Neural cell (in vitro differentiated cells): ENCODE measurements around the gene TNFRSF6B. TPM values are rescaled to one million over a fixed set of nuclear protein-coding genes. Genes with fewer than 3 reads are reported as not detected.

Experiments used
- H2AFZ ChIP-seq: fragments of 200-600, 300-800 bp; sonication (generic), shearing (Covaris generic); 2 replicates; pipeline ENCODE4 v1.6.0; 2014; ENCODE audit warnings: low read depth, mild to moderate bottlenecking, antibody characterized with exemption, low read length, moderate library complexity
- H3F3A ChIP-seq: fragments of 200-600 bp; shearing (Covaris generic); 2 replicates; pipeline ENCODE4 v1.6.1; 2016; ENCODE audit warnings: mild to moderate bottlenecking, moderate library complexity, mixed read lengths, antibody characterized with exemption, low read length; ENCODE audit not compliant: insufficient read depth, poor library complexity, severe bottlenecking
- H3K27ac ChIP-seq: fragments of 200-600, 300-800 bp; sonication (generic), shearing (Covaris generic); 2 replicates; pipeline ENCODE4 v1.5.1; 2014; ENCODE audit warnings: mild to moderate bottlenecking, low read length, moderate library complexity
- H3K27me3 ChIP-seq: fragments of 300-800, 200-600 bp; sonication (generic), shearing (Covaris generic); 2 replicates; pipeline ENCODE4 v1.6.0; 2014; ENCODE audit warnings: mild to moderate bottlenecking, low read depth, low read length, moderate library complexity; ENCODE audit not compliant: insufficient read depth
- H3K36me3 ChIP-seq: fragments of 300-800, 200-600 bp; sonication (generic), shearing (Covaris generic); 2 replicates; pipeline ENCODE4 v1.5.1; 2014; ENCODE audit warnings: mild to moderate bottlenecking, antibody characterized with exemption, low read length, moderate library complexity; ENCODE audit not compliant: insufficient read depth
- H3K4me2 ChIP-seq: fragments of 300-800, 200-600 bp; sonication (generic), shearing (Covaris generic); 2 replicates; pipeline ENCODE4 v1.6.0; 2014; ENCODE audit warnings: mild to moderate bottlenecking, low read length
- H3K4me3 ChIP-seq: fragments of 300-800, 200-600 bp; sonication (generic), shearing (Covaris generic); 2 replicates; pipeline ENCODE4 v1.5.1; 2014; ENCODE audit warnings: mild to moderate bottlenecking, low read length, moderate library complexity
- H3K79me2 ChIP-seq: fragments of 200-600 bp; shearing (Covaris generic); replicated peaks from 2 replicates; pipeline ENCODE4 v1.6.0; 2014; ENCODE audit warnings: mild to moderate bottlenecking, low read length, moderate library complexity; ENCODE audit not compliant: insufficient read depth
- H3K9ac ChIP-seq: fragments of 300-800, 200-600 bp; sonication (generic), shearing (Covaris generic); 2 replicates; pipeline ENCODE4 v1.6.1; 2016; ENCODE audit warnings: mild to moderate bottlenecking, low read length, mixed read lengths
- H3K9me2 ChIP-seq: fragments of 200-600 bp; shearing (Covaris generic); 2 replicates; pipeline ENCODE4 v1.6.1; 2016; ENCODE audit warnings: mild to moderate bottlenecking, low read length, mixed read lengths; ENCODE audit not compliant: insufficient read depth
- H3K9me3 ChIP-seq: fragments of 200-600, 300-800 bp; sonication (generic), shearing (Covaris generic); 2 replicates; pipeline ENCODE4 v1.6.1; 2016; ENCODE audit warnings: mild to moderate bottlenecking, mixed run types, low read length, moderate library complexity, mixed read lengths
- H4K20me1 ChIP-seq: fragments of 200-600 bp; shearing (Covaris generic); 2 replicates; pipeline ENCODE4 v1.6.1; 2016; ENCODE audit warnings: mild to moderate bottlenecking, mixed run types; ENCODE audit not compliant: insufficient read depth
- CTCF ChIP-seq: fragments of 450-650 bp; IDR thresholded peaks from 2 replicates; pipeline ENCODE4 v1.5.1; 2014; ENCODE audit warnings: antibody characterized with exemption, mild to moderate bottlenecking, moderate library complexity; ENCODE audit not compliant: poor library complexity, severe bottlenecking
- EP300 ChIP-seq: fragments of 450-650 bp; conservative IDR thresholded peaks from 2 replicates; pipeline ENCODE4 v1.6.1; 2014; ENCODE audit warnings: antibody characterized with exemption, mild to moderate bottlenecking, moderate library complexity; ENCODE audit not compliant: poor library complexity, severe bottlenecking
- EZH2 ChIP-seq: fragments of 200-600, 300-800 bp; shearing (Covaris generic), sonication (generic); IDR thresholded peaks from 2 replicates; pipeline ENCODE4 v1.6.1; 2014; ENCODE audit warnings: antibody characterized with exemption, low read length, borderline replicate concordance, mild to moderate bottlenecking; ENCODE audit not compliant: insufficient read depth, poor library complexity, severe bottlenecking
- MXI1 ChIP-seq: fragments of 450-650 bp; conservative IDR thresholded peaks from 2 replicates; pipeline ENCODE4 v1.6.1; 2014; ENCODE audit warnings: antibody characterized with exemption, mild to moderate bottlenecking; ENCODE audit not compliant: poor library complexity, severe bottlenecking
- POLR2AphosphoS5 ChIP-seq: IDR thresholded peaks from 2 replicates; pipeline ENCODE4 v1.6.1; 2012
- RAD21 ChIP-seq: fragments of 450-650 bp; conservative IDR thresholded peaks from 2 replicates; pipeline ENCODE4 v1.6.1; 2014; ENCODE audit warnings: antibody characterized with exemption, mild to moderate bottlenecking, moderate library complexity
- REST ChIP-seq: IDR thresholded peaks from 2 replicates; pipeline ENCODE4 v1.6.1; 2012; ENCODE audit warnings: borderline replicate concordance
- SMC3 ChIP-seq: fragments of 450-650 bp; conservative IDR thresholded peaks from 2 replicates; pipeline ENCODE4 v1.6.1; 2014; ENCODE audit warnings: antibody characterized with exemption, mild to moderate bottlenecking, moderate library complexity; ENCODE audit not compliant: poor library complexity
- TAF1 ChIP-seq: IDR thresholded peaks from 2 replicates; pipeline ENCODE4 v1.6.1; 2012; ENCODE audit warnings: low read depth
- polyA minus RNA-seq: library from RNA; depleted of rRNA, polyadenylated mRNA; stranded (reverse); fragments of >200 nt; gene quantifications from 2 replicates; pipeline ENCODE4 v1.2.3, GENCODE V29; 2014
- polyA plus RNA-seq: library from polyadenylated mRNA; depleted of rRNA; stranded (reverse); fragments of >200 nt; gene quantifications from 2 replicates; pipeline ENCODE4 v1.2.3, GENCODE V29; 2014

Gene TNFRSF6B
- 9.4 TPM in 1 of 2 replicates, not detected in the other for polyA plus RNA-seq
- not detected in 2 replicates for polyA minus RNA-seq

GRCh38 chr20:63696628-63697356 is at the start of gene TNFRSF6B:
Gene TNFRSF6B, plus strand, starts transcription at chr20:63696652. Its CDS starts 116 bp downstream, at chr20:63696768.
- Histone ChIP-seq H3K9me3 (no peaks in the 10 kb centered on the region), H3K79me2 (no peaks in the 10 kb centered on the region), H3K36me3 (no peaks in the 10 kb centered on the region), H3K27ac (no peak within 1 kb of the TSS), H2AFZ (no peak within 1 kb of the TSS), H3F3A (no peaks in the 10 kb centered on the region), H3K4me2 (no peak within 1 kb of the TSS), H4K20me1 (no peaks in the 10 kb centered on the region), H3K9me2 (no peaks in the 10 kb centered on the region), H3K9ac (no peak within 1 kb of the TSS), H3K27me3 (no peaks in the 10 kb centered on the region), H3K4me3 (no peak within 1 kb of the TSS)
- no peak for TF ChIP-seq CTCF
- no peak for TF ChIP-seq RAD21
- TF ChIP-seq SMC3: no peak
- no peak for TF ChIP-seq EZH2
- TF ChIP-seq EP300: no peak
- no peak for TF ChIP-seq TAF1
- no peak for TF ChIP-seq REST
- no peak for TF ChIP-seq POLR2AphosphoS5
- no peak for TF ChIP-seq MXI1

- no peak overlapping the region for H3K27ac ChIP-seq
- no peak overlapping the region for H2AFZ ChIP-seq
- no peaks in the 10 kb centered on the region for H3K36me3 ChIP-seq
- no peaks in the 10 kb centered on the region for H3K9me2 ChIP-seq
- H3K79me2 ChIP-seq: peaks cover 22% of the 10 kb centered on the region
- H3K27me3 ChIP-seq: no peaks in the 10 kb centered on the region
- H3K4me2 ChIP-seq: no peak overlapping the region
- no peak overlapping the region for H3K9ac ChIP-seq
- H3F3A ChIP-seq: no peaks in the 10 kb centered on the region
- TF ChIP-seq EZH2 (no peak), POLR2AphosphoS5 (no peak), EP300 (no peak), MXI1 (no peak), CTCF (no peak), SMC3 (no peak), TAF1 (no peak), REST (no peak), RAD21 (no peak)
- no peaks in the 10 kb centered on the region for H3K9me3 ChIP-seq
- H4K20me1 ChIP-seq: peaks cover 18% of the 10 kb centered on the region
- no peak overlapping the region for H3K4me3 ChIP-seq
Measured at GRCh38 chr20:63648190-63648589, 48.3 kb upstream of the TNFRSF6B start.
